HCT116 (cell line): ENCODE results near the gene MMP25. TPM values are rescaled to one million over a fixed set of nuclear protein-coding genes. Genes with fewer than 3 reads are reported as not detected.

Experiments
- ATAC-seq: fragments of 200-7000 bp; cut with Tn5 transposase; 2 replicates; pipeline ENCODE4 v1.9.1; 2020; ENCODE audit warnings: mild to moderate bottlenecking, moderate library complexity
- BruUV-seq: library from RNA; stranded (reverse); fragments of 400-500 nt; replicated peaks from 2 replicates; lab custom pipeline; 2021; lab: Mats Ljungman, UMichigan
- CTCF ChIA-PET: fragments of 300-600 bp; sonication (Branson Sonifier 250); formaldehyde crosslinking; loops from one replicate; lab custom pipeline; 2021; ENCODE audit warnings: antibody characterized with exemption; lab: Charles Lee
- POLR2A ChIA-PET: fragments of 300-600, 350-600 bp; sonication (Branson Sonifier 250); formaldehyde crosslinking; loops from one replicate; lab custom pipeline; 2021; ENCODE audit warnings: antibody characterized with exemption; lab: Charles Lee
- RAD21 ChIA-PET, 2 experiments: fragments of 300-600 bp; sonication (Branson Sonifier 250); formaldehyde crosslinking; loops; one replicate each; lab custom pipeline; 2023; ENCODE audit warnings: low total read pairs in 2 of 2; ENCODE audit not compliant: uncharacterized antibody in 2 of 2, unreplicated experiment in 2 of 2, low non-redundant PET in 1 of 2; lab: Charles Lee
- DNase-seq: peaks from one replicate; pipeline ENCODE4 v3.0.0-alpha.2; 2010; ENCODE audit warnings: low read depth, low spot score
- H2AFZ ChIP-seq: fragments of 200-600 bp; shearing (Covaris generic), sonication (generic); 2 replicates; pipeline ENCODE4 v1.6.1; 2017; ENCODE audit warnings: low read depth, mixed run types, mixed read lengths, antibody characterized with exemption, low read length; ENCODE audit not compliant: poor library complexity, severe bottlenecking
- H3K27ac ChIP-seq: 2 replicates; pipeline ENCODE4 v1.5.1; 2012; ENCODE audit warnings: low read depth, low read length
- H3K27me3 ChIP-seq: fragments of 200-600 bp; sonication (generic); 2 replicates; pipeline ENCODE4 v1.6.1; 2016; ENCODE audit warnings: mixed run types, low read length, mixed read lengths; ENCODE audit not compliant: insufficient read depth
- H3K36me3 ChIP-seq, 2 experiments: fragments of 200-500 bp in 1 of 2; fragments of 200-600 bp in 1 of 2; sonication (Bioruptor generic) in 1 of 2; sonication (generic) in 1 of 2; 2 replicates each; pipeline versions ENCODE4 v1.5.1 to v1.6.1; 2014 to 2016; ENCODE audit warnings: low read length in 2 of 2, inconsistent platforms in 1 of 2, mixed read lengths in 1 of 2, mixed run types in 1 of 2; ENCODE audit not compliant: insufficient read depth in 2 of 2, control insufficient read depth in 1 of 2
- H3K4me1 ChIP-seq, 2 experiments: fragments of 200-600 bp in 1 of 2; sonication (generic) in 1 of 2; 2 replicates each; pipeline versions ENCODE4 v1.5.1 to v1.6.1; 2012 to 2017; ENCODE audit warnings: low read length in 2 of 2, inconsistent platforms in 1 of 2, mild to moderate bottlenecking in 1 of 2, mixed read lengths in 1 of 2, mixed run types in 1 of 2, moderate library complexity in 1 of 2; ENCODE audit not compliant: insufficient read depth in 2 of 2, control insufficient read depth in 1 of 2
- H3K4me2 ChIP-seq: fragments of 200-600 bp; sonication (generic); 2 replicates; pipeline ENCODE4 v1.6.1; 2017; ENCODE audit warnings: mixed run types, low read length, mixed read lengths
- H3K4me3 ChIP-seq, 2 experiments: fragments of 200-600 bp in 1 of 2; sonication (generic) in 1 of 2; replicated peaks in 1 of 2; 2 replicates each; pipeline ENCODE4 v1.5.1; 2011 to 2016; ENCODE audit warnings: low read length in 2 of 2, control low read depth in 1 of 2, low read depth in 1 of 2, mild to moderate bottlenecking in 1 of 2, mixed read lengths in 1 of 2, mixed run types in 1 of 2
- H3K79me2 ChIP-seq: fragments of 200-600 bp; sonication (generic); 2 replicates; pipeline ENCODE4 v1.6.1; 2017; ENCODE audit warnings: mild to moderate bottlenecking, mixed run types, low read length, moderate library complexity, mixed read lengths; ENCODE audit not compliant: insufficient read depth
- H3K9ac ChIP-seq: fragments of 200-600 bp; sonication (generic); 2 replicates; pipeline ENCODE4 v1.6.1; 2016; ENCODE audit warnings: low read length, mixed read lengths
- H3K9me2 ChIP-seq: fragments of 200-600 bp; sonication (generic), shearing (Covaris generic); 2 replicates; pipeline ENCODE4 v1.6.1; 2017; ENCODE audit warnings: mixed run types, mild to moderate bottlenecking, moderate library complexity; ENCODE audit not compliant: insufficient read depth
- H3K9me3 ChIP-seq, 2 experiments: fragments of 200-500 bp in 1 of 2; fragments of 200-600 bp in 1 of 2; sonication (Bioruptor generic) in 1 of 2; sonication (generic) in 1 of 2; 2 replicates each; pipeline ENCODE4 v1.6.1; 2014 to 2017; ENCODE audit warnings: low read length in 2 of 2, mixed read lengths in 2 of 2, inconsistent platforms in 1 of 2, low read depth in 1 of 2, mild to moderate bottlenecking in 1 of 2, mixed run types in 1 of 2, moderate library complexity in 1 of 2; ENCODE audit not compliant: control insufficient read depth in 1 of 2, insufficient read depth in 1 of 2
- H4K20me1 ChIP-seq: fragments of 200-600 bp; sonication (generic), shearing (Covaris generic); 2 replicates; pipeline ENCODE4 v1.6.1; 2017; ENCODE audit warnings: mixed run types, mild to moderate bottlenecking, moderate library complexity; ENCODE audit not compliant: insufficient read depth
- ATF3 ChIP-seq: IDR thresholded peaks from 2 replicates; pipeline ENCODE4 v1.6.1; 2012
- CTCF ChIP-seq, 3 experiments: fragments of 200-600 bp in 1 of 3; sonication (generic) in 1 of 3; IDR thresholded peaks in 2 of 3; conservative IDR thresholded peaks in 1 of 3; 2 replicates each; pipeline ENCODE4 v1.5.1; 2012 to 2017; ENCODE audit warnings: low read depth in 2 of 3, low read length in 2 of 3, antibody characterized with exemption in 1 of 3, borderline replicate concordance in 1 of 3, control low read depth in 1 of 3, mild to moderate bottlenecking in 1 of 3, mixed read lengths in 1 of 3, mixed run types in 1 of 3, moderate library complexity in 1 of 3; ENCODE audit not compliant: insufficient read depth in 1 of 3
- EZH2 ChIP-seq: fragments of 200-600 bp; sonication (generic); IDR thresholded peaks from 2 replicates; pipeline ENCODE4 v1.6.1; 2017; ENCODE audit warnings: antibody characterized with exemption, mixed run types
- EZH2phosphoT487 ChIP-seq: fragments of 200-600 bp; IDR thresholded peaks from 2 replicates; pipeline ENCODE4 v1.6.1; 2018; ENCODE audit warnings: antibody characterized with exemption, borderline replicate concordance
- FOSL1 ChIP-seq: IDR thresholded peaks from 2 replicates; pipeline ENCODE4 v1.6.1; 2012; ENCODE audit warnings: low read depth
- JUND ChIP-seq: IDR thresholded peaks from 2 replicates; pipeline ENCODE4 v1.6.1; 2012
- MAX ChIP-seq: IDR thresholded peaks from 2 replicates; pipeline ENCODE4 v1.6.1; 2012
- POLR2A ChIP-seq: IDR thresholded peaks from 2 replicates; pipeline ENCODE4 v1.7.0; 2011; ENCODE audit warnings: borderline replicate concordance; ENCODE audit not compliant: insufficient read depth, insufficient read length; ENCODE audit errors: extremely low read depth
- POLR2AphosphoS5 ChIP-seq: IDR thresholded peaks from 2 replicates; pipeline ENCODE4 v1.6.1; 2011; ENCODE audit warnings: mild to moderate bottlenecking, low read depth, low read length, moderate library complexity
- RAD21 ChIP-seq: IDR thresholded peaks from 2 replicates; pipeline ENCODE4 v1.6.1; 2012; ENCODE audit warnings: low read depth, mild to moderate bottlenecking
- TCF7L2 ChIP-seq: IDR thresholded peaks from 2 replicates; pipeline ENCODE4 v1.7.0; 2011; ENCODE audit warnings: borderline replicate concordance, inconsistent platforms; ENCODE audit not compliant: insufficient read depth, insufficient read length; ENCODE audit errors: extremely low read depth
- YY1 ChIP-seq: IDR thresholded peaks from 2 replicates; pipeline ENCODE4 v1.6.1; 2011; ENCODE audit warnings: low read length, low read depth, moderate library complexity, mild to moderate bottlenecking; ENCODE audit not compliant: insufficient replicate concordance; ENCODE audit errors: extremely low read depth
- ZBTB33 ChIP-seq: IDR thresholded peaks from 2 replicates; pipeline ENCODE4 v1.6.1; 2011; ENCODE audit warnings: mild to moderate bottlenecking, low read length, moderate library complexity; ENCODE audit not compliant: insufficient replicate concordance; ENCODE audit errors: extremely low read depth
- ZNF274 ChIP-seq: fragments of 200-500 bp; sonication (Bioruptor generic); IDR thresholded peaks from 2 replicates; pipeline ENCODE4 v1.6.1; 2014; ENCODE audit warnings: mild to moderate bottlenecking, low read depth, low read length, inconsistent platforms
- intact Hi-C: fragments of 100-400 bp; cut with micrococcal nuclease; formaldehyde crosslinking; loops from 2 replicates; pipeline ENCODE4 v1.10.0; 2022
- total RNA-seq: library from RNA; stranded (reverse); gene quantifications from one replicate; pipeline ENCODE4 v1.2.1, GENCODE V29; 2021; ENCODE audit not compliant: unreplicated experiment

Gene MMP25
- total RNA-seq, 1 experiment from 2014 or later = 2.5 TPM

GRCh38 chr16:3084491-3084890 is 38.1 kb downstream of the MMP25 start:
- no peaks in the 10 kb centered on the region for H4K20me1 ChIP-seq
- no peak overlapping the region for H3K4me3 ChIP-seq
- no peak overlapping the region for H3K27ac ChIP-seq
- no peaks in the 10 kb centered on the region for H3K4me1 ChIP-seq
- H3K9me2 ChIP-seq = no peaks in the 10 kb centered on the region
- RAD21 ChIA-PET = no interaction called here
- H3K36me3 ChIP-seq = no peaks in the 10 kb centered on the region
- ATAC-seq = no peak
- H3K9me3 ChIP-seq = no peaks in the 10 kb centered on the region
- no peak overlapping the region for H2AFZ ChIP-seq
- CTCF ChIA-PET = no interaction called here
- TF ChIP-seq EZH2phosphoT487 = no peak
- TF ChIP-seq EZH2 = no peak
- TF ChIP-seq POLR2AphosphoS5 = no peak
- no peak for TF ChIP-seq JUND
- TF ChIP-seq YY1 = no peak
- no peak for TF ChIP-seq RAD21
- no peak for TF ChIP-seq TCF7L2
- no peak for TF ChIP-seq ATF3
- no peak for TF ChIP-seq CTCF (IDR thresholded peaks at IDR 0.05 in 2 of 3, conservative IDR thresholded peaks at IDR 0.05 in 1 of 3; ENCODE audit: borderline replicate concordance in 1 of 3, insufficient read depth in 1 of 3, low read depth in 2 of 3, low read length in 2 of 3)
- TF ChIP-seq FOSL1 = no peak
- no peak for TF ChIP-seq MAX
- TF ChIP-seq ZBTB33 = no peak
- no peak for TF ChIP-seq POLR2A
- TF ChIP-seq ZNF274 = no peak
- TF ChIP-seq, all 23 proteins: peak for 0
- Histone ChIP-seq H3K9ac (no peak overlapping the region), H3K4me2 (no peak overlapping the region), H3K27me3 (no peaks in the 10 kb centered on the region), H3K79me2 (no peaks in the 10 kb centered on the region)
- intact Hi-C loops = no loop called here
- no peak for DNase-seq
- POLR2A ChIA-PET = no interaction called here
- BruUV-seq = no TSS peak
